GM18907 (cell line): ENCODE results near the gene NCMAP.

Experiments used
- ATAC-seq: cut with Tn5 transposase; IDR thresholded peaks from one replicate; pipeline ENCODE4 v1.9.1; 2021; ENCODE audit warnings: mild to moderate bottlenecking, moderate library complexity; ENCODE audit not compliant: unreplicated experiment

Gene NCMAP

DNA sequence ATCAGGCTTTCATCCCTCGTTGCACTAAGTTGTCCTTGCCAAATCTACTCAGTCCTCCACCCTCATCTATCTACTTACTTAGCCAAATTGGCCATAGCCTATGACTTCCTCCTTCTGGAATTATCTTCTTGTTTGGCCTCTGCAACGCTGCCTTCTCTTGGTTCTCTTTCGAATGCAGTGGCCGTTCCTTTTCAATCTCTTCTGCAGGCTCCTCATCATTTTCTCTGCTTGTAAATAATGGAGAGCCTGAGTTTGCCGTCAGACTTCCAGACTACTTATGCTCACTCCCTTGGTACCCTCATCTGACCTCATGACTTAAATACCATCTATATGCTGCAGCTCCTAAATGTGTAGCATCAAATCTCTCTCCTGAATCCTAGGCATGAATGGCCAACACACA lies 64.8 kb downstream of the NCMAP start:
- no peak for ATAC-seq

DNA sequence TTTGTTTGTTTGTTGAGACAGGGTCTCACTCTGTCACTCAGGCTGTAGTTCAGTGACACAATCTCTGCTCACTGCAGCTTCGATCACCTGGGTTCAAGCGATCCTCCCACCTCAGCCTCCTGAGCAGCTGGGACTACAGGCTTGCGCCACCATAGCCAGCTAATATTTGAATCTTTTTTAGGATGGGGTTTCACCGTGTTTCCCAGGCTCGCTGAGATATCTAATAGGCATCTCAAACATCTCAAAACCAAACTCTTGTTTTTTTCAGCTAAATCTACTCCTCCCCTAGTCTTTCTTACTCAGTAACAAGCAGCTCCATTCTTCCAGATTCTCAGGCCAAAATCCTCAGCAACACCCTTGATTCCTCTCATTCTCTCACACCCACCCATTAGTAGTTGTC lies 65.2 kb downstream of the NCMAP start:
- ATAC-seq = no peak

- ATAC-seq = no peak
Observed at GRCh38 chr1:24622218-24622617, 66.3 kb downstream of the NCMAP start.

DNA sequence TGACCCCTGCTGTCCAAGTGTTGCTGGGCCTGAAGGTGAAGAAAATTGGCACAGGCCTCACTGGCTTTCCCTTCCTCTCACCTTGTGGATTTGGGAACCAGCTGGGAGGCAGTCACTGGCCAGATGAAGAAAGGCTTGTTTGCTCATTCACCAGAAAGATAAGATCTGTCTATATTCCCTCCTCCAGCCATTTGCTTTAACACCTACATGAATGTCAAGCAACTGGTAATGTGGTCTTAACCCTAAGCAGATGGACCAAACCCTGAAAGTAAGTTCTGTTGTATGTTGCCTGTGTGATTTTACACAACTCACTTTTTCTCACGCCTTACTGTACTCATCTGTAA lies 76.9 kb downstream of the NCMAP start:
- ATAC-seq = no peak

GRCh38 chr1:24635195-24635843 lies 79.4 kb downstream of the NCMAP start:
- no peak for ATAC-seq

GRCh38 chr1:24636661-24637357 lies 80.9 kb downstream of the NCMAP start:
- no peak for ATAC-seq

- no peak for ATAC-seq
Observed at GRCh38 chr1:24639094-24639493, 83.2 kb downstream of the NCMAP start.

DNA sequence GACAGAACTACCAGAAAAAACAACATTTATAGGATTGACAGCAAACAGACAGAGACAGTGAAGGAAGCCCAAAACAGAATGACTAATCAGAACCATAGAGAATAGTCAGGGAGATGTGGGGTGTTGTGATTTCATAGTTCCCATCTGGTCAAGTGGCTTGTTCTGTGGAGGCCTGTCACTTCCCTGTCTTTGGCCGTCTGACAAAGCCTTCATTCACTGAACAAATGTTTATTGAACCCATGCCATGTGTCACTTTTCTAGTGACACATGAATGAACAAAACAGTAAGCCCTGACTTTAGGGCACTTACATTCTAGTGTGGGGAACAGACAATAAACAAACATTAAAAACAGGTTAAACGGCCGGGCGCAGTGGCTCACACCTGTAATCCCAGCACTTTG lies 84.0 kb downstream of the NCMAP start:
- ATAC-seq = no peak

- no peak for ATAC-seq
Observed at GRCh38 chr1:24640288-24640687, 84.4 kb downstream of the NCMAP start.

- ATAC-seq = no peak
Observed at GRCh38 chr1:24641646-24642151, 85.8 kb downstream of the NCMAP start.

DNA sequence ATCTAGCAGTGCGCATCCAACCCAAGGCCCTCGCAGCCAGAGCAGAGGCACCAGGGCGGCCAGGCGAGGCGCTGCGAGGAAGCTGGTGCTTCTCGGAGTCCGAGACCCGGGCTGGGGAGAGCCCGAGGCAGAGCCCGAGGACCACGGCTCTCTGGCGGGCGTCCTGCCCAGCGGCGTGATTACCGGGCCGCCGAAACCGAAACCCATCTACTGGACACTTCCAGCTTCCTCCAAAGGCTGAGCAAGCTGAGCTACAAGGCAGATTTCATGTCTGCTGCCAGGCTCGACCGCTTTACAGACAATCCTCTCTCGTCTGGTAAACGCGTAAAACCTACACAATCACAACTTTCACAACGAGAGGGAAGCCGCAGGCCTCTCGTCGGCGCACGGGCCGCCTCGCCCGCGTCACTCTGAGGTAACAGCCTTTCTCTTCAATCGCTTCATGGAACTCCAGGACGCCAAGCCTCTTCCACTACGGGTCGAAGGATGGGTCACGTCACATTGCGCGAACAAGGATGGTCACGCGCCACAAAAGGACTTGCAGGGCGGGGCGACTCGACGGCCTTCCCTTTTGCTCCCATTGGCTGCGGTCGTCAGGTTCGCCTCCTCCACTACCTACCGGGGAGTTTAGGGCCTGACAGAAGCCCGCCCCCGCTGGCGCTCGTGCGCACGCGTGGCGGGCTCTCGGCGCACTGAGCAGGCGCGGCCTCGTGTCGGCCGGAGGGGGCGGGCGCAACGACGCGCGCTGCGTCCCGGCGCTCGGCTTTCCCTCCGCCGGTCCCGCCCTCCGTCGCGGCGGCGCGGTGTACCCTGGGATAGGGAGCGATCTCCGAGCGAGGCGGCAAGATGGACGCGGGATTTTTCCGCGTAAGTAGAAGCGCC lies 86.8 kb downstream of the NCMAP start, which contains the start of gene SRRM1:
SRRM1 (plus strand) TSS at position 822 of the 882 bp plus-strand sequence; CDS start at position 847, 25 bp downstream.
- ATAC-seq = peak; percentile 90

- peak; percentile 36 for ATAC-seq
Observed at GRCh38 chr1:24643363-24644099, 87.6 kb downstream of the NCMAP start.

DNA sequence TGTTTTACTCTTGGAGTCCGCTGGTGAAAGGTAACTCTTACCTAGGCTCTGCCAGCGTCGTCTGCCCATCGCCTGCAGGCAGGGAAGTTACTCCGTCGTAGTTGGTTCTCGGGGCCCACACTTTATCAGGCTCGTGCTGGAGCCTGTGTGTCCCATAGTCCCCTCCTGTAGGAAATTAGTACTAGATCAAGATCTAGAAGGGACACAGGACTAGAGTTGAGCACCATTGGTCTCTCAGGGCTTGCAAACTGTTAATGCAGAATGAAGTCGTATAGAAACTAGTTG lies 88.2 kb downstream of the NCMAP start:
- ATAC-seq = no peak

- no peak for ATAC-seq
Observed at GRCh38 chr1:24648919-24649318, 93.0 kb downstream of the NCMAP start.

GRCh38 chr1:24652382-24652781 lies 96.5 kb downstream of the NCMAP start:
- ATAC-seq = no peak

GRCh38 chr1:24654010-24654409 lies 98.1 kb downstream of the NCMAP start:
- no peak for ATAC-seq

DNA sequence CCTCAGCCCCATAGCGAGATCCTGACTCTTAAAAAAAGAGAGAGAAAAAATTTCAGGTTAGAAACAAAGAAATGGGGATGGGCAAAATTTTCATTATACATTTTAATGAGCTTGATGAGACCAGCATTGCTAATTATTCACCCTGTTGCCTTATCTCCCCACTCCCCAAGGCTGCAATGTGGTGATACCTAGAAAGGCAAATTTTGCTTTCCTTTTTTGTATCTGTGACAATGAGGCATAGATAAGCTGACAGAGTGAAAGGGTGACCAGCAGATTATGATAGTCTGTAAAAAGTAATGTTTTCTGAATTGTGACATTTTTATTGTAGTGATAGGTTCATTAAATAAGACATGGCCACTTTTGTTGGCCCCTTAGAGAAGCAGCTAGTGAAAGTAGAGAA lies 100.2 kb downstream of the NCMAP start:
- no peak for ATAC-seq

DNA sequence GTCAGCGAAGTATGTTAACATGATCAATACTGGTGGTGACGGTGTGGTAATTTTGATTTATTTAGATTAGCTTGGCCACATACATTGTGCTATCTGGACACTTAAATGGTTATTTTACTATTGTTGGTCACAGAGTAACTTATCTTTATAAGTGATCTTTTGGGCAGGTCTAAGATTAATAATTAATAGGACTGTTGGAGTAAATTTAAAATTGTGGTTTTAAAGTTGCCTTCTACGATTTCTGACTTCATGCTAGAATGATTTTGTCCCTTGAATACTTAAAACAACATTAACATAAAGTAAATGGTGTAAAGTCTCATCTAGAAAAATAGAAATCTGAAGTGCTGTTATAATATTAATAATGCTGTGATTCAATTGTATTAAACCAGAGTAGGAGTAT lies 101.9 kb downstream of the NCMAP start:
- no peak for ATAC-seq
